Fibroblast of skin of right biceps (primary cell): Measurements from ENCODE around the gene ASTN2.

Experiments used
- DNase-seq: peaks from one replicate; pipeline ENCODE4 v3.0.0-alpha.2; 2013

Gene ASTN2

DNA sequence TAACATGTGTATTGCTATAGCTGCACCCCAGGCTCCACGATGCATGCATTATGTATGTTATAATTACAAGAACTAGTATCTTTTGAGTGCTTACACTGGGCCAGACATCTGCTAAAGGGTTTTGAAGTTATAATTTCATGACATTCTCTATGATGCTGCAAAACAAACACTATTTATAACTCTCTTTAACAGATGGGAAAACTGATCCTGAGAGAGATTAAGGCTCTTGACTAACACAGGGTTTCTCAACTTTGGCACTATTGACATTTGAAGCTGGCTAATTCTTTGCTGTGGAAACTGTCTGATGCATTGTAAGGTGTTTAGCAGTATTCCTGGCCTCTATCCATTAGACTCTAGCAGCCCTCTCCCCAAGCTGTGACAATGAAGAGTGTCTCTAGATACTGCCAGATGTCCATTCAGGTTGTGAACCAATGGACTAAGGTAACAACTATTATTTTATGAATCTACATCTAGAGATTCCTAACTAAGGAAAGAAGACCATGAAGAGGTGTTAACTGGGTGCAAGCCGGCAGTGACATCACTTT, 258.6 kb downstream of the ASTN2 start:
- no peak for DNase-seq

- DNase-seq: peak; percentile 53
Observed at GRCh38 chr9:117153021-117153420, 261.8 kb downstream of the ASTN2 start.

- no peak for DNase-seq
Observed at GRCh38 chr9:117151716-117152115, 263.1 kb downstream of the ASTN2 start.

GRCh38 chr9:117149996-117150395, 264.9 kb downstream of the ASTN2 start:
- DNase-seq: no peak

GRCh38 chr9:117145811-117146490, 268.9 kb downstream of the ASTN2 start:
- no peak for DNase-seq

DNA sequence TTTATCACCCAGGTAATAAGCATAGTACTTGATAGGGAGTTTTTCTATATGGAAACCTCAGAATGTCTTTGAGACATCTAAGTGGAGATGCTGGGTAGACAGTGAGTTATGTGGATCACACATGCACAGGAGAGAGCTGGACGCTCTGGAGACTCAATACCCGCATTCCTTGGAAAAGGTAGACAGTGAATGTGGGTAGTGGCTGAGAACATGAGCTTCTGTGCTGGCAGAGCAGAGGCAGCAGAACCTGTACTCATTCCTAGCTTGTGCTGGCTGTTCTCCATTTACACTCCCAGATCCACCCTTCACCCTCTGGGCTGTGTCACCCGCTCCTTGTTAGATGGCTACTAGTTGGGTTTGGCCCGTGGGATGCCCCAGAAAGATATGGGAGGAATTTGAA, 269.8 kb downstream of the ASTN2 start:
- no peak for DNase-seq

DNA sequence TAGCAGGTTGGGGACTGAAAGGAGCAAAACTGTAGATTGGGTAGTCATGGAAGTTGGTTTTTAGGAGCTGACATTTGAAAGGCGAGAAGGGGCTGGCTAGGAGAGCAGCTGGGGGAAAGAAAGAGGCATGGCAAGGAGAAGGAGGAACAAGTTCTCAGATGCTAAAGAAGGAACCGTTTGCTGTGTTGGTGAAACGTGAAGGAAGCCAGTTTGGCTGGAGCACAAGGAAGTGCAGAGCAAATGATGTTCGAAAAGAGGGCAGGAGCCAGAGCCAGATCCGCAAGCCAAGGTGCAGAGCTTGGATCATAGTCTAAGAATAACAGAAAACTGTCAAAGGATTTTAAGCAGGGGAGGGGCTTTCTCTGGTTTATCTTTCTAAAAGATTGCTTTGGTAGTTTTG, 276.6 kb downstream of the ASTN2 start:
- DNase-seq: no peak

DNA sequence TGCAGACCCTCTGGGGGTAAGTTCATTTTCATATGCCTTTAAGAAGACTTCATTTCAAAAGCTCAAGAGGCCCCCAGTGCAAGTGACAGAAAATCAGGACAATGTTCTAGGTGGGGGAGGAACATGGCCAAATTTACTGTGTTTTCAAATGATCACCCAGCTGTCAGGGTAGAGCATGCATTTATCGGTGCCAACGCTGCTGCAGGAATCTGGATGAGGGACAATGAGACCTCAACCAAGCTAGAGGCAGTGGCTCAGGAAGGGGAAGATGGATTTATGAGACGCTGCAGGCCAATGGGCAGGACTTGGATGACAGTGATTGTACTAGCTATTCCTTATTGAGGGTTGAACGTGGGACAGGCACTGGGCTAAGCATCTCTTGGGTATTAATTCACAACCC, 278.4 kb downstream of the ASTN2 start:
- DNase-seq: no peak

- no peak for DNase-seq
Observed at GRCh38 chr9:117135501-117136098, 279.3 kb downstream of the ASTN2 start.

- no peak for DNase-seq
Observed at GRCh38 chr9:117134826-117135500, 279.9 kb downstream of the ASTN2 start.

- no peak for DNase-seq
Observed at GRCh38 chr9:117126871-117127270, 288.0 kb downstream of the ASTN2 start.

DNA sequence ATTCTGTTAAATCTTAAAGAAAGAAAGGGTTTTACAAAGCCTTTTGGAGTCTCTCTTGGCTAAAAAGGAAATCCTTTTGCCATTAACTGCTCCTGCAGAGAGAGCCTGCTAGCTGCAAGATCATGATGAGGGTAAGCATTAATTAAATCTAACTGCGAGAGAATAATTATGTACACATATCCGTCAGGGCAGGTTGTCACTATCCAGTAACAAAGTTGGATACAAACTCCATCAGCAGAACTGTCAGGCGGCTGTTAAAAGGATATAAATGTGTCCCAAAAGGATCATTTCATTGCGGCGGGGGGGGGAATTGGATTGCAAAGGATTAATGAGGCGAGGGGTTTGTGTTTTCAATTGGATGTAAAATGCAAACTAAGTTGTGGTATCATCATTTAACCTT, 289.3 kb downstream of the ASTN2 start:
- DNase-seq: no peak

DNA sequence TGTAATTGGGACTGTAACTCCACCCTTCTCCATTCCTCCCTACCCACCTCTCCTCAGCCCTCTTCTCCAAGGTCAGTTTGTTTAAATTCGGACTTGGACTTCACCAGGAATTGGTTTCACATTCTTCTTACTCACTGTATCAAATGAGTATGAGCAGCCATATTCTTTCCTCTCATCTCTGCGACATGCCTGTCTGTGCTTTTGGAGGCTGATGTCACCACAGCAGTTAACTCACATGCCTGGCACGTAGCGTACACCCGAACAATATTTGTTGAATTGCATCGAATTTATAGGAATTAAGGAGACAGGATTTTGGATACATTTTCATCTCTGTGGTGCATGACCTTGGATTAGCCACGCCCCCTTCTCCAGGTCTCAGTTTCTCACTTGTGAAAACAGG, 291.1 kb downstream of the ASTN2 start:
- no peak for DNase-seq

- DNase-seq: no peak
Observed at GRCh38 chr9:117122953-117123352, 291.9 kb downstream of the ASTN2 start.

- DNase-seq: no peak
Observed at GRCh38 chr9:117122102-117122501, 292.8 kb downstream of the ASTN2 start.

GRCh38 chr9:117121316-117121715, 293.5 kb downstream of the ASTN2 start:
- DNase-seq: no peak

DNA sequence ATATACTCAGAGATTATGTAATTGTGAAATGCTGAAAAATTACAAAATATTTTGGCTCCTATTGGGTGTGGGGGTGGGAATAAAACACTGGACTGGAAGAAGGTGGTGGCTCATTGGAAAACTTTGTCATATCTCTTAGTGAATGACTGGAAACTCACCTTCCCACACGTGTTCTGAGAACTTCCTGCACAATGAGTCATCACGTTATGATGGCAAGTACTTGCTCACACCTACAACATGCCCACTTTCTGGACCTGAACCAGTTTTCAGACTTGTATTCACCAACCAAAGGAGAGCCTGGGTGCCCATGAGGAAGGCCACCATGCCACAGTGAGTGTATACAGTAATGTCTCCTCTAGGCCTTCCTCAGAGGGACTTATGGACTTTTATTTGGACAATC, 294.8 kb downstream of the ASTN2 start:
- DNase-seq: no peak

GRCh38 chr9:117116084-117116483, 298.8 kb downstream of the ASTN2 start:
- no peak for DNase-seq

DNA sequence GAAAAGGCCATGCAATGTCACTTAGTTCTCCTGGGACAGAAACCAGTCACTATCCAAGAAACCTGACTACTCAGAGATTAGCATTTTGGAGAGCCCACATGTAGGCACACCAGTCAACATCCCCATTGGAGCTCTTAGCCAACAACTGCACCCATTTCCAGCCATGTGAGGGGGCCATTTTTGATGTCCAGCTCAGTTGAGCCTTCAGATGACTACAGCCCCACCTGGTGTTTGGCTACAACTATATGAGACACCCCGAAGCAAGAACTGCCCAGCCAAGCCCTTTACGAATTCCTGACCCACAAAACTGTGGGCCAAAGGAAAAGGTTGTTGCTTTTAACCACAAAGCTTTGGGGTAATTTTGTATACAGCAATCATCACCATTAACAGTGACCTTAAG, 300.1 kb downstream of the ASTN2 start:
- no peak for DNase-seq

- peak; percentile 27 for DNase-seq
Observed at GRCh38 chr9:117104716-117105495, 310.0 kb downstream of the ASTN2 start.

DNA sequence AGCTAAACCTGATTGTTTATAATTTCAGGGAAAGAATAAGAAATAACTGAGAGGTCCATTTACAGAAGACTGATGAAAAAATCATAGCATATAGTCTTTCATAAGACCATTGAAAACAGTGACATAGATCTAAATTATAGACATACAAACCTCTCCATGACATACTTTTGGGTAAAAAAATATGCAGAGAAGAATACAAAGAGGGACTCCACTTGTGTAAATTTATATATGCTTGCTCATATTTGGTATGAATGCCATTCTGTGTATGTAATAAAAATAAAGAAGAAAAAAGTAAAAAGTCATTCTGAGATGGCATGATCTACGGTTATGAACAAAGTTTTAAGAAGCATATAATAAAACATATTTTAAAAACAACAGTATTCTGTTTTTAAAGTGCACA, 310.7 kb downstream of the ASTN2 start:
- DNase-seq: peak; percentile 39

GRCh38 chr9:117103438-117104110, 311.3 kb downstream of the ASTN2 start:
- DNase-seq: no peak

- no peak for DNase-seq
Observed at GRCh38 chr9:117101008-117101407, 313.8 kb downstream of the ASTN2 start.
